ENCODE data around the gene SGK1. TPM values are rescaled to one million over a fixed set of nuclear protein-coding genes. Genes with fewer than 3 reads are reported as not detected.

Gene SGK1
- total RNA-seq, 4 donors from 2014 or later: 379 to 684 (median 450) TPM

- H3K27me3 ChIP-seq: no peaks in the 10 kb centered on the region
- no peaks in the 10 kb centered on the region for H3K36me3 ChIP-seq
- no peaks in the 10 kb centered on the region for H3K4me1 ChIP-seq
- no peaks in the 10 kb centered on the region for H3K9me3 ChIP-seq
- whole genome bisulfite sequencing: 67% methylated on average over 3 of the region's 3 CpGs
- H3K4me3 ChIP-seq: no peak overlapping the region
- no peak for DNase-seq (ENCODE audit: low spot score in 2 of 2)
- no peak overlapping the region for H3K27ac ChIP-seq
- TF ChIP-seq POLR2A (IDR thresholded peaks at IDR 0.05) (no peak), POLR2AphosphoS5 (IDR thresholded peaks at IDR 0.05) (no peak), EP300 (IDR thresholded peaks at IDR 0.05) (no peak)
- TF ChIP-seq, protein P1, sequence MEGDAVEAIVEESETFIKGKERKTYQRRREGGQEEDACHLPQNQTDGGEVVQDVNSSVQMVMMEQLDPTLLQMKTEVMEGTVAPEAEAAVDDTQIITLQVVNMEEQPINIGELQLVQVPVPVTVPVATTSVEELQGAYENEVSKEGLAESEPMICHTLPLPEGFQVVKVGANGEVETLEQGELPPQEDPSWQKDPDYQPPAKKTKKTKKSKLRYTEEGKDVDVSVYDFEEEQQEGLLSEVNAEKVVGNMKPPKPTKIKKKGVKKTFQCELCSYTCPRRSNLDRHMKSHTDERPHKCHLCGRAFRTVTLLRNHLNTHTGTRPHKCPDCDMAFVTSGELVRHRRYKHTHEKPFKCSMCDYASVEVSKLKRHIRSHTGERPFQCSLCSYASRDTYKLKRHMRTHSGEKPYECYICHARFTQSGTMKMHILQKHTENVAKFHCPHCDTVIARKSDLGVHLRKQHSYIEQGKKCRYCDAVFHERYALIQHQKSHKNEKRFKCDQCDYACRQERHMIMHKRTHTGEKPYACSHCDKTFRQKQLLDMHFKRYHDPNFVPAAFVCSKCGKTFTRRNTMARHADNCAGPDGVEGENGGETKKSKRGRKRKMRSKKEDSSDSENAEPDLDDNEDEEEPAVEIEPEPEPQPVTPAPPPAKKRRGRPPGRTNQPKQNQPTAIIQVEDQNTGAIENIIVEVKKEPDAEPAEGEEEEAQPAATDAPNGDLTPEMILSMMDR (IDR thresholded peaks at IDR 0.05): no peak
Measured at GRCh38 chr6:134190883-134191282, 127.0 kb downstream of the SGK1 start.

DNA sequence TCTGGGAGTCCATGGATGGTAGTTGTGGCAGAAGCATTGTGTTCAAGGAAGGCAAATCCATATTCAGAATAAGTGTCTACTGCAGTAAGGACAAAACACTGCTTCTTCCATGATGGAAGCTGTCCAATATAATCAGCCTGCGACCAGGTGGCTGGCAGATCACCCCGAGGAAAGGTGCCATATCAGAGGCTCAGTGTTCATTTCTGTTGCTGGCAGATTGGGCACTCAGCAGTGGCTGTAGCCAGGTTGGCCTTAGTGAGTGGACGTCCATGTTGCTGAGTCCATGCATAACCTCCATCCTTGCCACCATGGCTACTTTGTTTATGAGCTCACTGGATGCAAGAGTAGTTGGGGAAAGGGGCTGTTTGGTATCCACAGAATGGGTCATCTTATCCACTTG, 130.2 kb downstream of the SGK1 start:
- 97% methylated on average over 3 of the region's 3 CpGs for WGBS
- no peaks in the 10 kb centered on the region for H3K36me3 ChIP-seq
- H3K27ac ChIP-seq: no peak overlapping the region
- no peak overlapping the region for H3K4me3 ChIP-seq
- no peaks in the 10 kb centered on the region for H3K4me1 ChIP-seq
- no peaks in the 10 kb centered on the region for H3K27me3 ChIP-seq
- H3K9me3 ChIP-seq: no peaks in the 10 kb centered on the region
- DNase-seq (ENCODE audit: low spot score in 2 of 2): no peak
- TF ChIP-seq POLR2AphosphoS5 (IDR thresholded peaks at IDR 0.05): no peak
- no peak for TF ChIP-seq POLR2A (IDR thresholded peaks at IDR 0.05)
- no peak for TF ChIP-seq EP300 (IDR thresholded peaks at IDR 0.05)
- TF ChIP-seq, protein P1 (IDR thresholded peaks at IDR 0.05): no peak

- no peaks in the 10 kb centered on the region for H3K36me3 ChIP-seq
- whole genome bisulfite sequencing: 59% methylated on average over 2 of the region's 2 CpGs
- H3K27me3 ChIP-seq: no peaks in the 10 kb centered on the region
- no peak overlapping the region for H3K4me3 ChIP-seq
- TF ChIP-seq, protein P1 (IDR thresholded peaks at IDR 0.05): no peak
- no peak for TF ChIP-seq POLR2A (IDR thresholded peaks at IDR 0.05)
- TF ChIP-seq EP300 (IDR thresholded peaks at IDR 0.05): no peak
- TF ChIP-seq POLR2AphosphoS5 (IDR thresholded peaks at IDR 0.05): no peak
- H3K4me1 ChIP-seq: no peaks in the 10 kb centered on the region
- no peak for DNase-seq (ENCODE audit: low spot score in 2 of 2)
- H3K9me3 ChIP-seq: no peaks in the 10 kb centered on the region
- no peak overlapping the region for H3K27ac ChIP-seq
Measured at GRCh38 chr6:134187154-134187553, 130.8 kb downstream of the SGK1 start.

- 94% methylated on average over 2 of the region's 2 CpGs for WGBS
- no peak overlapping the region for H3K27ac ChIP-seq
- TF ChIP-seq POLR2AphosphoS5 (IDR thresholded peaks at IDR 0.05) (no peak), POLR2A (IDR thresholded peaks at IDR 0.05) (no peak), EP300 (IDR thresholded peaks at IDR 0.05) (no peak)
- TF ChIP-seq, protein P1 (IDR thresholded peaks at IDR 0.05): no peak
- H3K36me3 ChIP-seq: no peaks in the 10 kb centered on the region
- H3K4me1 ChIP-seq: no peaks in the 10 kb centered on the region
- H3K27me3 ChIP-seq: no peaks in the 10 kb centered on the region
- no peak for DNase-seq (ENCODE audit: low spot score in 2 of 2)
- H3K9me3 ChIP-seq: no peaks in the 10 kb centered on the region
- no peak overlapping the region for H3K4me3 ChIP-seq
Measured at GRCh38 chr6:134186355-134186754, 131.6 kb downstream of the SGK1 start.

DNA sequence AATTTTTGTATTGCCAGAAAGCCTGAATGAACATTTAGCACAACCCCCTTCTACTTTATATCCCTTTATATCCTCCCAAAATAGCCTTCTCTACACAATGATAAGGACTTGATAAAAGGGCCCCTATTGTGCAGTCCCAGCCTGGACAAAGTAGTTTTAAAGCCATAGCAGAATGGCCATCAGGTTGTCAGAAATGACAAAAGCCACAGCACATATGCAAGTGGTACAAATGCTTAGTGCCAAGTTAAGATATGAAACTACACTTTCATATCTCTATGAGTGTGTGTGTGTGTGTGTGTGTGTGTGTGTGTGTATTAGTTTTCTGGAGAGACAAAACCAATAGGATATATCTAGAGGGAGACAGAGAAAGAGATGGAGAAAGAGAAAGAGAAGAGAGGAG, 132.6 kb downstream of the SGK1 start:
- Histone ChIP-seq H3K27ac (no peak overlapping the region), H3K4me1 (no peaks in the 10 kb centered on the region), H3K27me3 (no peaks in the 10 kb centered on the region), H3K9me3 (no peaks in the 10 kb centered on the region), H3K4me3 (no peak overlapping the region), H3K36me3 (no peaks in the 10 kb centered on the region)
- TF ChIP-seq POLR2AphosphoS5 (IDR thresholded peaks at IDR 0.05) (no peak), EP300 (IDR thresholded peaks at IDR 0.05) (no peak), POLR2A (IDR thresholded peaks at IDR 0.05) (no peak)
- TF ChIP-seq, protein P1 (IDR thresholded peaks at IDR 0.05): no peak
- DNase-seq (ENCODE audit: low spot score in 2 of 2): no peak

All from suprapubic skin (tissue), 4 donors.